Endodermal cell (in vitro differentiated cells): ENCODE data around the gene MAPK8IP1. TPM values are rescaled to one million over a fixed set of nuclear protein-coding genes. Genes with fewer than 3 reads are reported as not detected.

Experiments used
- DNase-seq: peaks from one replicate; pipeline ENCODE4 v3.0.0-alpha.2; 2017
- H3K27ac ChIP-seq: 2 replicates; pipeline ENCODE4 v1.5.1; 2013; ENCODE audit warnings: mild to moderate bottlenecking, low read depth, low read length, moderate library complexity
- H3K27me3 ChIP-seq: 2 replicates; pipeline ENCODE4 v1.6.1; 2013; ENCODE audit warnings: mild to moderate bottlenecking, low read length, moderate library complexity; ENCODE audit not compliant: insufficient read depth, control insufficient read depth, poor library complexity, severe bottlenecking
- H3K36me3 ChIP-seq: 2 replicates; pipeline ENCODE4 v1.7.0; 2013; ENCODE audit warnings: mild to moderate bottlenecking, low read length, moderate library complexity; ENCODE audit not compliant: control insufficient read depth, insufficient read depth
- H3K4me1 ChIP-seq: one replicate; pipeline ENCODE4 v1.7.0; 2013; ENCODE audit warnings: low read length; ENCODE audit not compliant: control insufficient read depth, insufficient read depth
- H3K4me3 ChIP-seq: 2 replicates; pipeline ENCODE4 v1.5.1; 2013; ENCODE audit warnings: mild to moderate bottlenecking, low read length, moderate library complexity
- H3K9ac ChIP-seq: 2 replicates; pipeline ENCODE4 v1.6.1; 2013; ENCODE audit warnings: mild to moderate bottlenecking, low read length, moderate library complexity; ENCODE audit not compliant: poor library complexity, severe bottlenecking; ENCODE audit errors: extremely low read depth
- H3K9me3 ChIP-seq: 2 replicates; pipeline ENCODE4 v1.6.1; 2013; ENCODE audit warnings: mild to moderate bottlenecking, low read length, moderate library complexity; ENCODE audit not compliant: control insufficient read depth
- H3K27ac Mint-ChIP-seq: 2 replicates; pipeline ENCODE4 v1.8.0; 2020; ENCODE audit warnings: mixed read lengths
- H3K27me3 Mint-ChIP-seq: 2 replicates; pipeline ENCODE4 v1.8.0; 2021; ENCODE audit warnings: mild to moderate bottlenecking, mixed read lengths; ENCODE audit not compliant: insufficient read depth
- H3K36me3 Mint-ChIP-seq: 2 replicates; pipeline ENCODE4 v1.8.0; 2020; ENCODE audit warnings: low read depth, mixed read lengths
- H3K4me1 Mint-ChIP-seq: 2 replicates; pipeline ENCODE4 v1.8.0; 2020; ENCODE audit warnings: mixed read lengths
- H3K4me3 Mint-ChIP-seq: 2 replicates; pipeline ENCODE4 v1.8.0; 2020; ENCODE audit warnings: mild to moderate bottlenecking, moderate library complexity, mixed read lengths
- H3K9me3 Mint-ChIP-seq: 2 replicates; pipeline ENCODE4 v1.8.0; 2020; ENCODE audit warnings: mild to moderate bottlenecking, mixed read lengths
- WGBS, 2 experiments: methylation state at CpG; one replicate each; pipeline versions ENCODE4 v1.1.5 to v1.1.7; 2013; ENCODE audit warnings: missing lambda C conversion rate in 2 of 2, mixed read lengths in 1 of 2; ENCODE audit not compliant: insufficient coverage in 1 of 2, insufficient read length in 1 of 2; 5-methylcytosine and 5-hydroxymethylcytosine counted together
- total RNA-seq, 2 donors: library from RNA; stranded (reverse); fragmentation: NEBNext Ultra II Directional in 1 of 2; extraction: Animal tissue kit (Norgen Biotek cat#: 25700) in 1 of 2; gene quantifications; 2 replicates in 1 of 2; 3 replicates in 1 of 2; pipeline ENCODE4 v1.2.1, GENCODE V29; 2021
- TF ChIP-seq, protein P1 (sequence below): fragments of 200-600 bp; sonication (generic); conservative IDR thresholded peaks from 2 replicates; pipeline ENCODE4 v1.5.0; 2021; ENCODE audit warnings: antibody characterized with exemption, mild to moderate bottlenecking

Gene MAPK8IP1
- total RNA-seq, 2 donors from 2014 or later: 11.2 to 12.8 TPM

DNA sequence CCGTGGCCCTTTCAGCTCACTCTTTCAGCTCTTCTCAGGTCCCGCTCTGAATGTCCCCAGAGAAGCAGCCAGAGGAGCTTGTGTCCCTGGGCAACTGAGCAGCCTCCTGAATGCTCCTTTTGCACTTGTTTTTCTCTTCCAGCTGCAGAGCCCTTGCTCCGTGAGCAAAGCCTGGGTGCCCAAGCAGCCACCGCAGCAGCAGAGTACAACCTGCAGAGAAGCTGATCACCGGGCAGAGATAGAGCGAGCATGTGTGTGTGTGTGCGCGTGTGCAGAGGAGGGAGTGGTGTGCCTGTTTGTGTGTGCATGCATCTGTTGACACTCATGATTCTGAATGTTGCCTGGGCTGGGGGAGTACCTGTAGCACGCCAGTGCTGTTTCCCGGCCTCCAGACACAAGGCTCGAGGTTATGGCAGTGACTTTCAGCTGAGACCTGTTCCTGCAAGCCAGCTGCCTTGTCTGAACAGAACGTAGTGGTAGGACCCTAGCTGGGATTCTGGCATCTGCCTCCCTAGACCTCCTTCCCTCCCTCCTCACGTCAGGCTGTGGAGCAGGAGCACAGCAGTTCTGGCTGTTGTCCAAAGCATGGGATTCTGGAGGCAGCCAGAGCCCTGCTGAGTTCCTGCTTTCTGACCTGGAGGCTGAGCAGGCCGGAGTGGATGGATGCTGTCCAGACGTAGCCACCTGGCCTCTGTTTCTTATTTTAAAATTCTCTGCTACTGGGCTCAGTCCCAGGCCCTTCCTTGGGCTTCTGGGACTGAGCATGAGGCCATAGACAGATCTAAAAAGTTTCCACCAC, 4.5 kb upstream of the MAPK8IP1 start:
- peaks cover 7% of the 10 kb centered on the region for H3K36me3 Mint-ChIP-seq
- no peak for DNase-seq
- no peak overlapping the region for H3K27ac Mint-ChIP-seq
- no peaks in the 10 kb centered on the region for H3K9me3 Mint-ChIP-seq
- Histone ChIP-seq H3K27me3 (peaks cover 2% of the 10 kb centered on the region), H3K36me3 (peaks cover 29% of the 10 kb centered on the region), H3K27ac (no peak overlapping the region), H3K9me3 (no peaks in the 10 kb centered on the region), H3K4me1 (peaks cover 5% of the 10 kb centered on the region), H3K9ac (no peak overlapping the region), H3K4me3 (no peak overlapping the region)
- TF ChIP-seq, protein P1, sequence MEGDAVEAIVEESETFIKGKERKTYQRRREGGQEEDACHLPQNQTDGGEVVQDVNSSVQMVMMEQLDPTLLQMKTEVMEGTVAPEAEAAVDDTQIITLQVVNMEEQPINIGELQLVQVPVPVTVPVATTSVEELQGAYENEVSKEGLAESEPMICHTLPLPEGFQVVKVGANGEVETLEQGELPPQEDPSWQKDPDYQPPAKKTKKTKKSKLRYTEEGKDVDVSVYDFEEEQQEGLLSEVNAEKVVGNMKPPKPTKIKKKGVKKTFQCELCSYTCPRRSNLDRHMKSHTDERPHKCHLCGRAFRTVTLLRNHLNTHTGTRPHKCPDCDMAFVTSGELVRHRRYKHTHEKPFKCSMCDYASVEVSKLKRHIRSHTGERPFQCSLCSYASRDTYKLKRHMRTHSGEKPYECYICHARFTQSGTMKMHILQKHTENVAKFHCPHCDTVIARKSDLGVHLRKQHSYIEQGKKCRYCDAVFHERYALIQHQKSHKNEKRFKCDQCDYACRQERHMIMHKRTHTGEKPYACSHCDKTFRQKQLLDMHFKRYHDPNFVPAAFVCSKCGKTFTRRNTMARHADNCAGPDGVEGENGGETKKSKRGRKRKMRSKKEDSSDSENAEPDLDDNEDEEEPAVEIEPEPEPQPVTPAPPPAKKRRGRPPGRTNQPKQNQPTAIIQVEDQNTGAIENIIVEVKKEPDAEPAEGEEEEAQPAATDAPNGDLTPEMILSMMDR: no peak
- whole genome bisulfite sequencing, 2 experiments: 94% methylated on average over 12 to 15 of the region's 15 CpGs
- peaks cover 9% of the 10 kb centered on the region for H3K27me3 Mint-ChIP-seq
- H3K4me1 Mint-ChIP-seq: peaks cover 13% of the 10 kb centered on the region
- no peak overlapping the region for H3K4me3 Mint-ChIP-seq

DNA sequence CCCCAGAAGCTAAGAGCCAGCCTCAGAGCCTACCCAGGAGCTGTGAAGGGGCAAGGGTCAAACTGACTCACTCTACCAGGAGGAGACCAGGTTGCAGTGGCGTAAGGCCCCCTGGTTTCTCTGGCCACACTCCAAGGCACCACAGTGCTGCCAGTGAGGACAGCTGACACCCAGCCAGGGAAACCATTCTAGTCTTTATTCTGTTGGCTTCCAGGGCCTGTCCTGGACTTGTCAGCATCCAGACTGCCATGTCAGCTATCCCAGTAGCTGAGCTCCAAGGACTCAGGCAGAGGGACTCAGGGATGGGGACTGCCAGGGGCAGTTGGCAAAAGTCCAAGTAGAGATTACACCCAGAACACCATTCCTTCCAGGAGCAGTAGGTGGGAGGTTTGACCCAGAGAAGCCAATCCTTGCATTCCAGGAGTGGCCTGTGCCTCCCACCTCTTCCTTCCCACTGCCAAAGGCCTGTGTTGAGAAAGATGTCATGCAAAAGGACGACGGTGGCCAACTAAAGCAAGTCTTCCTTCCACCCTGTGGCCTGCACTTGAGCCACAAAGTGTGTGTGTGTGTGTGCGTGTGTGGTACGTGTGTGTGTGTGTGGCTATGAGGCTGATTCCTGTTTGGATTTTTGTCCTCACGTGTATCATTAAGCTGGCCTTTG, 3.6 kb upstream of the MAPK8IP1 start:
- no peak for DNase-seq

DNA sequence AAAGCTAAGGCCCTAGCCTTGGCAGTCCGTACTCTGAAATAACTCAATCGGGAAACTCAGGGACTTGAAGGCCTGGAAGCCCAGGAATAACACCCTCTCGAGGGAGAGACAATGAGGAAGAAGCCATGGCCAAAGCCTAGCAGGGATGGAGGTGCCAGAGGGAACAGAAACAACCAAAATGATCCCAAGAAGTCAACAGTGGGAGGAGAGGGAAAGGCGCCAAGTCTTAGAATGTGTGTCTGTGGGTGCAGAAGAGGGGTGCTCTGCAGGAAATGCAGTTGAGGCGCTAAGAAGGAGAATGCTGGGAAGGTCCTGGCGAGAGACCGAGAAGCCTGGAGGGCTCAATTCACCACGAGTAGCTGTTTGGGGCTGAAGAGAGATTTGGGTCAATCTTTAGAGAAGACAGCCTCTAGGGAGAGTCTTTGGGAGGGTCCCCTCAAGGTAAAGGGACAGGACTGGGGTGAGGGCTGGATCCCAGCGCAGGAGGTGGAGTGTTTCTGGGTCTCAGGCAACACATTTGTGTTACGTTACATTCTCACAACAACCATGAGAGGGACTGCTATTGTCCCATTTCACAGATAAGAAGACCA, 760 bp upstream of the MAPK8IP1 start:
- no peaks in the 10 kb centered on the region for H3K9me3 ChIP-seq
- Mint-ChIP-seq H3K4me1 (peaks cover 2% of the 10 kb centered on the region), H3K36me3 (no peaks in the 10 kb centered on the region), H3K27me3 (peaks cover 15% of the 10 kb centered on the region), H3K4me3 (peak overlapping the region; percentile 56), H3K9me3 (no peaks in the 10 kb centered on the region), H3K27ac (no peak overlapping the region)
- peaks cover 11% of the 10 kb centered on the region for H3K36me3 ChIP-seq
- DNase-seq: no peak
- no peak overlapping the region for H3K4me3 ChIP-seq
- no peak overlapping the region for H3K27ac ChIP-seq
- H3K4me1 ChIP-seq: no peaks in the 10 kb centered on the region
- no peak overlapping the region for H3K9ac ChIP-seq
- TF ChIP-seq, protein P1: no peak
- H3K27me3 ChIP-seq: peaks cover 15% of the 10 kb centered on the region
- 89 to 91% methylated on average over 9 to 10 of the region's 10 CpGs for WGBS, 2 experiments

More for the DNA sequence above, 3.6 kb upstream of the MAPK8IP1 start:
- H3K27me3 ChIP-seq: peaks cover 11% of the 10 kb centered on the region
- Mint-ChIP-seq H3K4me3 (no peak overlapping the region), H3K4me1 (peaks cover 4% of the 10 kb centered on the region), H3K27me3 (peaks cover 15% of the 10 kb centered on the region), H3K9me3 (no peaks in the 10 kb centered on the region), H3K36me3 (peaks cover 4% of the 10 kb centered on the region), H3K27ac (no peak overlapping the region)
- H3K27ac ChIP-seq: no peak overlapping the region
- no peaks in the 10 kb centered on the region for H3K4me1 ChIP-seq
- WGBS, 2 experiments: 96 to 100% methylated on average over 1 to 4 of the region's 6 CpGs
- no peak overlapping the region for H3K4me3 ChIP-seq
- H3K36me3 ChIP-seq: peaks cover 26% of the 10 kb centered on the region
- no peaks in the 10 kb centered on the region for H3K9me3 ChIP-seq
- TF ChIP-seq, protein P1: no peak
- H3K9ac ChIP-seq: no peak overlapping the region
